ENCODE results near the gene GDPD1. TPM values are rescaled to one million over a fixed set of nuclear protein-coding genes. Genes with fewer than 3 reads are reported as not detected.

GDPD1 gene
- total and polyA plus RNA-seq, 12 donors = 0.95 to 4.8 (median 1.8) TPM

GRCh38 chr17:59298521-59298920, 78.2 kb downstream of the GDPD1 start:
- ATAC-seq (no peak), DNase-seq (no peak)
- TF ChIP-seq CTCF (IDR thresholded peaks at IDR 0.05) = no peak
- intact Hi-C loops (cut with DNase I) = no loop called here
- WGBS, 2 donors = 58 to 65% methylated on average over 2 of the region's 2 CpGs
- H3K4me3 ChIP-seq = no peak overlapping the region
- H3K9me3 ChIP-seq = no peaks in the 10 kb centered on the region
- no peak overlapping the region for H3K27ac ChIP-seq
- H3K36me3 ChIP-seq = no peaks in the 10 kb centered on the region
- H3K4me1 ChIP-seq = no peaks in the 10 kb centered on the region
- H3K27me3 ChIP-seq = no peaks in the 10 kb centered on the region

- TF ChIP-seq CTCF (IDR thresholded peaks at IDR 0.05) = no peak
- Histone ChIP-seq H3K27me3 (no peaks in the 10 kb centered on the region), H3K9me3 (no peaks in the 10 kb centered on the region), H3K27ac (no peak overlapping the region), H3K4me3 (no peak overlapping the region), H3K4me1 (no peaks in the 10 kb centered on the region), H3K36me3 (no peaks in the 10 kb centered on the region)
- WGBS, 2 donors = 95 to 97% methylated on average over 2 of the region's 2 CpGs
- DNase-seq (no peak), ATAC-seq (no peak)
- intact Hi-C loops (cut with DNase I) = no loop called here
These were observed 79.2 kb downstream of the GDPD1 start for GRCh38 chr17:59299400-59300092.

- Histone ChIP-seq H3K4me1 (no peaks in the 10 kb centered on the region), H3K27me3 (no peaks in the 10 kb centered on the region), H3K9me3 (no peaks in the 10 kb centered on the region), H3K27ac (no peak overlapping the region), H3K4me3 (no peak overlapping the region), H3K36me3 (no peaks in the 10 kb centered on the region)
- 81 to 87% methylated on average over 5 of the region's 5 CpGs for WGBS, 2 donors
- TF ChIP-seq CTCF (IDR thresholded peaks at IDR 0.05) = no peak
- intact Hi-C loops (cut with DNase I) = no loop called here
- no peak for ATAC-seq
- no peak for DNase-seq
These were observed 80.6 kb downstream of the GDPD1 start for GRCh38 chr17:59300941-59301340.

GRCh38 chr17:59304811-59305210, 84.5 kb downstream of the GDPD1 start:
- DNase-seq (no peak), ATAC-seq (no peak)
- 84 to 89% methylated on average over 2 of the region's 2 CpGs for WGBS, 2 donors
- Histone ChIP-seq H3K9me3 (no peaks in the 10 kb centered on the region), H3K27ac (no peak overlapping the region), H3K36me3 (no peaks in the 10 kb centered on the region), H3K27me3 (no peaks in the 10 kb centered on the region), H3K4me1 (no peaks in the 10 kb centered on the region), H3K4me3 (no peak overlapping the region)
- TF ChIP-seq CTCF (IDR thresholded peaks at IDR 0.05) = no peak
- intact Hi-C loops (cut with DNase I) = no loop called here
